Panc1 (cell line): ENCODE data around the gene CATSPERB. TPM values are rescaled to one million over a fixed set of nuclear protein-coding genes. Genes with fewer than 3 reads are reported as not detected.
"Not testable (repeated sequence)": the region's sequence is repeated elsewhere in the genome, so short reads cannot be mapped to it uniquely, and the experiment has no call there.

Experiments used
- ATAC-seq: fragments of 200-7000 bp; cut with Tn5 transposase; 2 replicates; pipeline ENCODE4 v1.9.1; 2020; ENCODE audit warnings: mild to moderate bottlenecking, moderate library complexity
- BruUV-seq: library from RNA; stranded (reverse); fragments of 400-500 nt; replicated peaks from 2 replicates; lab custom pipeline; 2021; lab: Mats Ljungman, UMichigan
- CTCF ChIA-PET: fragments of 300-600 bp; sonication (Branson Sonifier 250); formaldehyde crosslinking; loops from one replicate; lab custom pipeline; 2022; ENCODE audit warnings: antibody characterized with exemption; lab: Charles Lee
- POLR2A ChIA-PET: fragments of 300-600 bp; sonication (Branson Sonifier 250); formaldehyde crosslinking; loops from one replicate; lab custom pipeline; 2022; ENCODE audit warnings: antibody characterized with exemption; lab: Charles Lee
- DNase-seq: peaks from one replicate; pipeline ENCODE4 v3.0.0-alpha.2; 2010; ENCODE audit warnings: low read depth, low spot score
- H3K27ac ChIP-seq: 2 replicates; pipeline ENCODE4 v1.5.1; 2011; ENCODE audit warnings: mild to moderate bottlenecking, low read length, inconsistent platforms
- H3K27me3 ChIP-seq: fragments of 200-500 bp; sonication (Bioruptor generic); 2 replicates; pipeline ENCODE4 v1.6.0; 2014; ENCODE audit warnings: low read length, inconsistent platforms; ENCODE audit not compliant: control insufficient read depth, insufficient read depth
- H3K36me3 ChIP-seq: fragments of 200-500 bp; sonication (Bioruptor generic); 2 replicates; pipeline ENCODE4 v1.5.1; 2014; ENCODE audit warnings: inconsistent platforms, mild to moderate bottlenecking, low read length, moderate library complexity; ENCODE audit not compliant: control insufficient read depth, insufficient read depth
- H3K4me1 ChIP-seq: 2 replicates; pipeline ENCODE4 v1.5.1; 2011; ENCODE audit warnings: inconsistent platforms, mild to moderate bottlenecking, low read length, moderate library complexity; ENCODE audit not compliant: control insufficient read depth, insufficient read depth
- H3K4me3 ChIP-seq, 2 experiments: 2 replicates each; pipeline ENCODE4 v1.5.1; 2011 to 2012; ENCODE audit warnings: low read depth in 2 of 2, low read length in 2 of 2, mild to moderate bottlenecking in 2 of 2, inconsistent platforms in 1 of 2, moderate library complexity in 1 of 2
- H3K9me3 ChIP-seq: fragments of 200-500 bp; sonication (Bioruptor generic); 2 replicates; pipeline ENCODE4 v1.5.1; 2014; ENCODE audit warnings: low read depth, mild to moderate bottlenecking, inconsistent platforms, low read length, moderate library complexity; ENCODE audit not compliant: control insufficient read depth, insufficient read depth
- CTCF ChIP-seq: fragments of 450-650 bp; IDR thresholded peaks from 2 replicates; pipeline ENCODE4 v1.5.1; 2017; ENCODE audit warnings: mild to moderate bottlenecking
- POLR2AphosphoS5 ChIP-seq: IDR thresholded peaks from 2 replicates; pipeline ENCODE4 v1.6.1; 2012; ENCODE audit warnings: mild to moderate bottlenecking, low read depth, low read length, moderate library complexity
- REST ChIP-seq, 2 experiments: IDR thresholded peaks; 2 replicates each; pipeline ENCODE4 v1.6.1; 2011 to 2012; ENCODE audit warnings: low read depth in 2 of 2, control low read depth in 1 of 2, low read length in 1 of 2, mild to moderate bottlenecking in 1 of 2, moderate library complexity in 1 of 2; ENCODE audit not compliant: insufficient read depth in 1 of 2
- SIN3A ChIP-seq: IDR thresholded peaks from 2 replicates; pipeline ENCODE4 v1.6.1; 2012; ENCODE audit warnings: low read depth, mild to moderate bottlenecking, low read length, moderate library complexity, borderline replicate concordance; ENCODE audit not compliant: insufficient read depth
- TCF7L2 ChIP-seq: IDR thresholded peaks from 2 replicates; pipeline ENCODE4 v1.6.1; 2011; ENCODE audit warnings: mild to moderate bottlenecking, low read depth, low read length, inconsistent platforms
- in situ Hi-C: cut with HindIII; loops from 2 replicates; pipeline ENCODE4 v1.10.0; 2016; ENCODE audit warnings: low sequenced_read_pairs, low pct_unique_long_range_greater_than_20kb
- intact Hi-C: fragments of 100-400 bp; cut with micrococcal nuclease; formaldehyde crosslinking; loops from one replicate; pipeline ENCODE4 v1.10.0; 2022; ENCODE audit not compliant: unreplicated experiment
- total RNA-seq: library from RNA; stranded (reverse); gene quantifications from one replicate; pipeline ENCODE4 v1.2.1, GENCODE V29; 2021; ENCODE audit not compliant: unreplicated experiment

CATSPERB gene
- total RNA-seq, 1 experiment from 2014 or later, result not detected

- no peaks in the 10 kb centered on the region for H3K27me3 ChIP-seq
- no peaks in the 10 kb centered on the region for H3K9me3 ChIP-seq
- no peak overlapping the region for H3K27ac ChIP-seq
- BruUV-seq, result no TSS peak
- no peaks in the 10 kb centered on the region for H3K36me3 ChIP-seq
- no peaks in the 10 kb centered on the region for H3K4me1 ChIP-seq
- TF ChIP-seq REST (IDR thresholded peaks at IDR 0.05; ENCODE audit: insufficient read depth in 1 of 2, low read depth in 2 of 2, low read length in 1 of 2) (no peak), TCF7L2 (no peak), CTCF (no peak), SIN3A (no peak), POLR2AphosphoS5 (no peak)
- H3K4me3 ChIP-seq, result no peak overlapping the region
- ATAC-seq (no peak), DNase-seq (no peak)
- ChIA-PET POLR2A (no interaction called here), CTCF (no interaction called here)
- in situ Hi-C loops (no loop called here), intact Hi-C loops (no loop called here)
Measured at GRCh38 chr14:91595736-91596135, 136.2 kb downstream of the CATSPERB start.

GRCh38 chr14:91593957-91594356 lies 137.9 kb downstream of the CATSPERB start:
- DNase-seq, H3K27ac ChIP-seq, H3K4me3 ChIP-seq, H3K36me3 ChIP-seq, CTCF ChIA-PET, POLR2A ChIA-PET, BruUV-seq, intact Hi-C loops, in situ Hi-C loops, H3K4me1 ChIP-seq, H3K27me3 ChIP-seq, H3K9me3 ChIP-seq, ATAC-seq: not testable (repeated sequence)

- CTCF ChIA-PET, result no interaction called here
- Histone ChIP-seq H3K4me3 (no peak overlapping the region), H3K4me1 (no peaks in the 10 kb centered on the region), H3K27ac (no peak overlapping the region), H3K9me3 (no peaks in the 10 kb centered on the region), H3K27me3 (no peaks in the 10 kb centered on the region), H3K36me3 (no peaks in the 10 kb centered on the region)
- in situ Hi-C loops, result no loop called here
- no peak for DNase-seq
- POLR2A ChIA-PET, result no interaction called here
- no TSS peak for BruUV-seq
- TF ChIP-seq REST (IDR thresholded peaks at IDR 0.05; ENCODE audit: insufficient read depth in 1 of 2, low read depth in 2 of 2, low read length in 1 of 2) (no peak), TCF7L2 (no peak), POLR2AphosphoS5 (no peak), CTCF (no peak), SIN3A (no peak)
- intact Hi-C loops, result no loop called here
- ATAC-seq, result no peak
Measured at GRCh38 chr14:91586410-91586809, 145.5 kb downstream of the CATSPERB start.
